ENCODE results near the gene KATNIP. TPM values are rescaled to one million over a fixed set of nuclear protein-coding genes. Genes with fewer than 3 reads are reported as not detected.
A peak's percentile ranks its signal among the peaks of the same experiment; 100 is the strongest.

KATNIP gene
- total and polyA plus RNA-seq, 2 of the 13 experiments (the other 11 are each of a cell fraction or from before 2014, with no cell fraction given), result 9.7 to 12.0 TPM

GRCh38 chr16:27516365-27516764, 33.6 kb upstream of the KATNIP start:
- ChIA-PET CTCF (ENCODE audit: low intra/inter-chr PET ratio, low total read pairs) (no interaction called here), POLR2A (interaction anchor here (1.9 kb wide), 1 partner anchor 34 kb away, joined by 5 read pairs; the partner anchor contains the start of genes GTF3C1 and KATNIP)
- DNase-seq (ENCODE audit: low spot score), result no peak
- H3K79me2 ChIP-seq (ENCODE audit: insufficient read depth, low read length), result no peaks in the 10 kb centered on the region
- no peaks in the 10 kb centered on the region for H3K9me3 ChIP-seq (ENCODE audit: low read length)
- ATAC-seq, result peak; percentile 7; the same call in 1 of the 3 replicates
- no peak overlapping the region for H2AFZ ChIP-seq (ENCODE audit: low read length)
- H3K27me3 ChIP-seq (ENCODE audit: control insufficient read depth in 1 of 2, insufficient read depth in 2 of 2, low read length in 2 of 2), result no peaks in the 10 kb centered on the region
- peaks cover 30 to 77% of the 10 kb centered on the region in 2 experiments for H3K36me3 ChIP-seq (replicated peaks in 1 of 2; ENCODE audit: control insufficient read depth in 1 of 2, insufficient read depth in 2 of 2, low read length in 2 of 2)
- in situ Hi-C loops (cut with HindIII; ENCODE audit: extremely low pct_ligation_motif_present, low pct_unique_long_range_greater_than_20kb), result no loop called here
- WGBS (ENCODE audit: low lambda C conversion rate), result 94% methylated on average over 11 of the region's 11 CpGs
- no TSS peak for BruUV-seq (replicated peaks)
- H3K4me2 ChIP-seq (ENCODE audit: low read depth, low read length), result no peak overlapping the region
- intact Hi-C loops (cut with micrococcal nuclease; ENCODE audit: unreplicated experiment), result loop anchor here (10.0 kb wide), 1 partner anchor 88 kb away; no protein-coding TSS in a partner anchor
- peaks cover 13% of the 10 kb centered on the region for H3K4me1 ChIP-seq (ENCODE audit: insufficient read depth, low read length)
- TF ChIP-seq LCORL (IDR thresholded peaks at IDR 0.05) (no peak), LCORL (CRISPR knock-in tag; IDR thresholded peaks at IDR 0.05) (no peak), NAIF1 (CRISPR knock-in tag; IDR thresholded peaks at IDR 0.05; ENCODE audit: borderline replicate concordance) (no peak), HCFC1 (IDR thresholded peaks at IDR 0.05; ENCODE audit: low read depth, low read length) (no peak), ZMYM3 (CRISPR knock-in tag; IDR thresholded peaks at IDR 0.05) (no peak), FOSL1 (CRISPR knock-in tag; IDR thresholded peaks at IDR 0.05; ENCODE audit: borderline replicate concordance) (no peak), ZNF792 (CRISPR knock-in tag; IDR thresholded peaks at IDR 0.05) (no peak), SIN3B (IDR thresholded peaks at IDR 0.05; ENCODE audit: low read length) (no peak), ZFYVE20 (CRISPR knock-in tag; IDR thresholded peaks at IDR 0.05; ENCODE audit: borderline replicate concordance, low read depth) (no peak), ZNF251 (CRISPR knock-in tag; IDR thresholded peaks at IDR 0.05) (no peak), SPEN (CRISPR knock-in tag; IDR thresholded peaks at IDR 0.05; ENCODE audit: low read depth) (no peak), ZEB1 (IDR thresholded peaks at IDR 0.05; ENCODE audit: insufficient replicate concordance, low read depth) (no peak), ZNF552 (CRISPR knock-in tag; IDR thresholded peaks at IDR 0.05; ENCODE audit: borderline replicate concordance) (no peak), PRPF4 (IDR thresholded peaks at IDR 0.05; ENCODE audit: low read depth, low read length, poor library complexity, severe bottlenecking) (no peak), SRSF1 (optimal IDR thresholded peaks at IDR 0.05; ENCODE audit: low read depth, low read length) (no peak), ZNF639 (CRISPR knock-in tag; conservative IDR thresholded peaks at IDR 0.05) (no peak), ZNF720 (CRISPR knock-in tag; IDR thresholded peaks at IDR 0.05) (no peak), SMYD3 (CRISPR knock-in tag; IDR thresholded peaks at IDR 0.05) (no peak), ZBTB26 (CRISPR knock-in tag; IDR thresholded peaks at IDR 0.05; ENCODE audit: borderline replicate concordance) (no peak)
- TF ChIP-seq, protein P1, sequence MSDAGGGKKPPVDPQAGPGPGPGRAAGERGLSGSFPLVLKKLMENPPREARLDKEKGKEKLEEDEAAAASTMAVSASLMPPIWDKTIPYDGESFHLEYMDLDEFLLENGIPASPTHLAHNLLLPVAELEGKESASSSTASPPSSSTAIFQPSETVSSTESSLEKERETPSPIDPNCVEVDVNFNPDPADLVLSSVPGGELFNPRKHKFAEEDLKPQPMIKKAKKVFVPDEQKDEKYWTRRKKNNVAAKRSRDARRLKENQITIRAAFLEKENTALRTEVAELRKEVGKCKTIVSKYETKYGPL (CRISPR knock-in tag; IDR thresholded peaks at IDR 0.05), result no peak
- no peak overlapping the region for H3K27ac ChIP-seq (ENCODE audit: extremely low read length, insufficient read depth, low read length)
- no peak overlapping the region for H3K4me3 ChIP-seq (replicated peaks in 1 of 3; ENCODE audit: insufficient read depth in 1 of 3, low read depth in 2 of 3, low read length in 3 of 3)
- H4K20me1 ChIP-seq (ENCODE audit: insufficient read depth, low read length), result peaks cover 9% of the 10 kb centered on the region; the same call in 1 of the 2 replicates
- FAIRE-seq, result no peak
- no peak overlapping the region for H3K9ac ChIP-seq (ENCODE audit: insufficient read depth, low read depth, low read length)

All from HepG2 (cell line).